NT2/D1 (cell line): Measurements from ENCODE around the gene LETM1.

Experiments used
- DNase-seq: peaks from one replicate; pipeline ENCODE4 v3.0.0-alpha.2; 2011; ENCODE audit warnings: low read depth, low spot score
- H3K27me3 ChIP-seq: 2 replicates; pipeline ENCODE4 v1.6.0; 2011; ENCODE audit warnings: mild to moderate bottlenecking; ENCODE audit not compliant: insufficient read length, insufficient read depth
- H3K36me3 ChIP-seq: 2 replicates; pipeline ENCODE4 v1.6.1; 2011; ENCODE audit warnings: mild to moderate bottlenecking, low read length, mixed read lengths; ENCODE audit not compliant: insufficient read depth, insufficient read length
- H3K4me1 ChIP-seq: 2 replicates; pipeline ENCODE4 v1.5.1; 2011; ENCODE audit not compliant: insufficient read depth, insufficient read length
- H3K4me3 ChIP-seq: 2 replicates; pipeline ENCODE4 v1.5.1; 2011; ENCODE audit warnings: low read depth; ENCODE audit not compliant: insufficient read length
- H3K9ac ChIP-seq: 2 replicates; pipeline ENCODE4 v1.6.0; 2011; ENCODE audit warnings: low read depth; ENCODE audit not compliant: insufficient read length
- H3K9me3 ChIP-seq: 2 replicates; pipeline ENCODE4 v1.5.1; 2011; ENCODE audit warnings: mild to moderate bottlenecking, low read length; ENCODE audit not compliant: insufficient read depth
- SUZ12 ChIP-seq: IDR thresholded peaks from 2 replicates; pipeline ENCODE4 v1.6.1; 2011; ENCODE audit not compliant: insufficient read length, insufficient read depth; ENCODE audit errors: extremely low read depth
- YY1 ChIP-seq: IDR thresholded peaks from 2 replicates; pipeline ENCODE4 v1.6.1; 2011; ENCODE audit not compliant: insufficient read length, insufficient read depth
- ZNF274 ChIP-seq: IDR thresholded peaks from 2 replicates; pipeline ENCODE4 v1.6.1; 2011; ENCODE audit warnings: mild to moderate bottlenecking, low read depth, low read length

LETM1 gene

DNA sequence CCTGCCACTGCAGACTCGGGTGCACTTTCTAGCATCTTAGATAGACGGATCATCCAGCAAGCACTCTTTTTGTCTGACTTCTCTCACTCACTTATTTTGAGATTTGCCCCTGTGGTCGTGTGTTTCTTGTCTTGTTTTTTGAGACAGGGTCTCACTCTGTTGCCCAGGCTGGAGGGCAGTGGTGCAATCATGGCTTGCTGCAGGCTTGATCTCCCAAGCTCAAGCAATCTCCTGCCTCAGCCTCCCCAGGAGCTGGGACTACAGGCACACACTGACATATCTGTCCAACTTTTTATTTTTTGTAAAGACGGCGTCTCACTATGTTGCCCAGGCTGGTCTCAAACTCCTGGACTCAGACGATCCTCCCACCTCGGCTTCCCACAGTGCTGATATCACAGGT, 36.1 kb downstream of the LETM1 start:
- no peaks in the 10 kb centered on the region for H3K9me3 ChIP-seq
- H3K27me3 ChIP-seq: no peaks in the 10 kb centered on the region
- no peaks in the 10 kb centered on the region for H3K4me1 ChIP-seq
- no peak for DNase-seq
- H3K4me3 ChIP-seq: no peak overlapping the region
- no peak for TF ChIP-seq ZNF274
- no peak for TF ChIP-seq SUZ12
- no peak for TF ChIP-seq YY1
- H3K9ac ChIP-seq: no peak overlapping the region
- peaks cover 88% of the 10 kb centered on the region for H3K36me3 ChIP-seq

DNA sequence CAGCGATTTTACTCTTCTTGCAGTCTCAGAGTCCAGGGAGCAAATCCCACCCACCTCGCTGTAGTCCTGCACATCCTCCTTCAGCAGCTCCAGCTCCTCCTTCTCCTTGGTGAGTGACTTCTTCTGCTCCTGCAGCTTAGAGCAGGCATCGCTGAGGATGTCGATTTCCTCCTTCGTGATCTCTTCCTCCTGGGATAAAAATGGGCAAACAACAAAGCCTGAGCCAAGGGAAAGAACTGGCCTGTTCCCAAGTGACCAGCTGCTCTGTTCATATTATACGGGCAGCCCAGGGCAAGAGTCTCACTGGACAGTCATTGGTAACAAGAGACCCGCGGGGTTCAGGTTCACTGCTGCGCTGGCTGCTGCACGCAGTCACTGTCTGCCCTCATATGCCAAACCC, 36.7 kb downstream of the LETM1 start:
- no peaks in the 10 kb centered on the region for H3K27me3 ChIP-seq
- H3K4me3 ChIP-seq: no peak overlapping the region
- H3K4me1 ChIP-seq: no peaks in the 10 kb centered on the region
- no peak overlapping the region for H3K9ac ChIP-seq
- no peaks in the 10 kb centered on the region for H3K9me3 ChIP-seq
- no peak for DNase-seq
- TF ChIP-seq SUZ12 (no peak), ZNF274 (no peak), YY1 (no peak)
- H3K36me3 ChIP-seq: peaks cover 88% of the 10 kb centered on the region

DNA sequence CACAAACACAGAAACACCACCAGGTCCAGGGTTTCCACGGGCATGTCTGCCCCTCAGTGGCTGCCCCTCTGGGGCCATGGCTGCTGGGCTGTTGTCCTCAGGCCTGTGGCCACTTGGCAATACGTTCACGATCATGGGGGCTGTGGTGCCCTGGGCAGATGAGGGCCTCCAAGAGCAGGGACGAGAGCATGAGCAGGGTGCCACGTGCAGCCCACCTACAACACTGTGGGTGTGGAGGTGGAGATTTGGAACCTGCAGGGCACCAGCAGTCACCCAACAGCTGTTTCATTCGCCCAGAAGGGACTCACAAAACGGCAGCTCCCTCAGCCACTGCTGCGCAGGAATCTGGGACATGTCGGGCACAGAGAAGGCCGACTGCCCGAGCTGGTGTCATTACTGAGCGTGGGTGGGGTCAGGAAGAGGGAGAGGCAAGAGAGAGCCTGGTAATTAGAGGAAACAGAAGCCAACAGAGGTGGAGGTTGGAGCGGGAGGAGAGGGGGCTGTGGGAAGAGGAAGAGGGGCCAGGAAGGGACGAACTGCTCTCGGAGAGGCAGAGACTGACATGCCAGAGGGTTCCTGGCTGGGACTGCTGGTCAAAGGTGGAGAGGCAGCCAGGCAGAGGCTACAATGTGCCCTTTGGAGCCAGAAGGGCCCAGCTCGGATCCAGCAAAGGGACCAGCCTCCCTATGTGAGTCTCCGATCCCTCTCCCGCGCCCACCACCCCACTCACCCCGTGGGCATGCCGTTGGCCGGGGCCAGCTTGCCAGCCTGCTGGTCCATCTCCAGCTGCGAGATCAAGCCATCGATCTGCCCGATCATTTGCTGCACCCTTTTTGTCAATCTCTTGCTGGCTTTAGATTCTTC, 39.7 kb downstream of the LETM1 start:
- H3K4me3 ChIP-seq: no peak overlapping the region
- no peak overlapping the region for H3K9ac ChIP-seq
- H3K27me3 ChIP-seq: no peaks in the 10 kb centered on the region
- DNase-seq: no peak
- no peaks in the 10 kb centered on the region for H3K9me3 ChIP-seq
- peaks cover 5% of the 10 kb centered on the region for H3K4me1 ChIP-seq
- peaks cover 83% of the 10 kb centered on the region for H3K36me3 ChIP-seq
- TF ChIP-seq ZNF274: no peak
- no peak for TF ChIP-seq SUZ12
- no peak for TF ChIP-seq YY1

DNA sequence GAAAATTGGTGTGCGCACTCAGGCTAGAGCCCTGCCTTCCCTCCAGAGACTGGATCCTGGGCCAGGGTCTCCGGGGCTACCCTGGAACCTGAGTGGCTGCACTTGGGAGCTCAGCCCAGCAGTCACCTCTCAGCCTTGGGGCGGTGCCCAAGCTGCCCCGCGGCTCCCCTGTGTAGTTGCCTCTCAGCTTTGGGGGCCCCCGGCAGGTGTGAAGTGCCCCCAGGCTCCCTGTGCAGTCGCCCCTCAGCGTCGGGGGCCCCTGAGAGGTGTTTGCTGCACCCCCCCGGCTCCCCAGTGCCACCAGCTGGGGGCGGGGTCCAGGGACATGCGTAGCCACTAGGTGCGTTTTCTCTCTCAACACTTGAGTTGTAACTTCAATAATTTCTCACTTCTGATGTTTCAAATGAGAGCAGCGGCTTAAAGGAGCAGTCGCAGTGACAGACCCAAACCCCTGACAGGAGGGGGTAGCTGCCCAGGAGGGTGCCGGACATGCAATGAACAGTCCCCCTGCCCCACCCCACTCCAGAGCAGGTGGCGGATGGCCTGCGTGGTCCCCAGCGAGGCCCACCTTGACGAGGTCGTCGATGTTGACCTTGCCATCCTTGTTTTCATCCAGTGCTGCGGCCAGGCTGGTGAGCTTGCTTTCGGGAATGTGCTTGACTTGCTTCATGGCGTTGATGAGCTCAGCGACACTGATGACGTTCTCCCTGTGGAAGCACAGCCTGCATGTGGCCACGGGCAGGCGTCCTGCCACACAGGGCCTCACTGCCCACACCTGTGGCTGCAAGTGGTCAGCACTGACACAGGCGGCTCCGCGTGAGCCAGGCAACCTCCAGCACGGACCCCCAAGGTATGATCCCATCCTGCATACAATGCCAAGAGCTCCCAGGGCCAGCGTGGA, 40.6 kb downstream of the LETM1 start:
- H3K27me3 ChIP-seq: no peaks in the 10 kb centered on the region

DNA sequence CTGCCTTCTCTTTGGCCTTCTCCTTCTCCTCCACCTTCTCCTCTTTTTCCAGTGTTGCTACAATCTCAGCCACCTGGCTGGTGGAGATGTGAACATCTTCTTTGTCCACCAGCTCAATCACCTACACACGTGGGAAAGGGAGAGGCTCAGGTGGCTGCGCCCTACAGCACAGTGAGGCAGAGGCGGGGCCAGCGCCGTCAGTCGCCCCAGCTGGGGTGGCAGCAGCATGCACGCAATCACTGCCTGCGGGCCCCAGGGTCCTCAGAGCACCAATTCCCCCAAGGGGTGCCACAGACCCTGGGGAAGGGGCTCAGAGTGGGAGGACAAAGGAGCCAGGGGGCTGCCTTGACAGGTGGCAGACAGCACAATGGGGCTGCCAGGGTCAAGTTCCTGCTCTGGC, 41.5 kb downstream of the LETM1 start:
- Histone ChIP-seq H3K4me1 (peaks cover 12% of the 10 kb centered on the region), H3K4me3 (no peak overlapping the region), H3K27me3 (no peaks in the 10 kb centered on the region), H3K36me3 (peaks cover 83% of the 10 kb centered on the region), H3K9ac (no peak overlapping the region), H3K9me3 (no peaks in the 10 kb centered on the region)
- no peak for DNase-seq
- TF ChIP-seq SUZ12 (no peak), ZNF274 (no peak), YY1 (no peak)

More for the DNA sequence above, 40.6 kb downstream of the LETM1 start:
- no peak overlapping the region for H3K4me3 ChIP-seq
- no peak for DNase-seq
- H3K36me3 ChIP-seq: peaks cover 90% of the 10 kb centered on the region
- H3K9me3 ChIP-seq: no peaks in the 10 kb centered on the region
- TF ChIP-seq SUZ12 (no peak), YY1 (no peak), ZNF274 (no peak)
- no peak overlapping the region for H3K9ac ChIP-seq
- H3K4me1 ChIP-seq: peaks cover 9% of the 10 kb centered on the region

DNA sequence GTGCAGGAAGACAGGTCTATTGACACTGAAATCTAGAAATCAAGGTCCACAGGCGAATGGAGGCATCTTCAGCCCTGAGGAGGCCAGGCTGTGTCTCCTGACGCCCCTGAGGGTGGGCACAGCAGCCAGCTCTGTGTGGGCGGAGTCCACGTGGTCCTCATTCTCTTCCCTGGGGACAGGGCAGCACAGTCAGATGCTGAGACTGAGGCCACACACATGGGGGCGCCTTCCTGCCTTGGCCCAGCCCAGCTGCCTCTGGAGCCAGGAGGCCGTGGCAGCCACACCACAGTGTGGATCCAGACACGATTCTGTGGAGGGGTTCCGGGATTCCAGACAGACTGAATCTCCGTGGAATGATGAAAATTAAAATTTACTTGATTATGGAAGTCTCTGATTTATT, 42.0 kb downstream of the LETM1 start:
- Histone ChIP-seq H3K36me3 (peaks cover 83% of the 10 kb centered on the region), H3K9ac (no peak overlapping the region), H3K4me3 (no peak overlapping the region), H3K4me1 (peaks cover 14% of the 10 kb centered on the region), H3K27me3 (no peaks in the 10 kb centered on the region), H3K9me3 (no peaks in the 10 kb centered on the region)
- DNase-seq: no peak
- TF ChIP-seq YY1 (no peak), ZNF274 (no peak), SUZ12 (no peak)

DNA sequence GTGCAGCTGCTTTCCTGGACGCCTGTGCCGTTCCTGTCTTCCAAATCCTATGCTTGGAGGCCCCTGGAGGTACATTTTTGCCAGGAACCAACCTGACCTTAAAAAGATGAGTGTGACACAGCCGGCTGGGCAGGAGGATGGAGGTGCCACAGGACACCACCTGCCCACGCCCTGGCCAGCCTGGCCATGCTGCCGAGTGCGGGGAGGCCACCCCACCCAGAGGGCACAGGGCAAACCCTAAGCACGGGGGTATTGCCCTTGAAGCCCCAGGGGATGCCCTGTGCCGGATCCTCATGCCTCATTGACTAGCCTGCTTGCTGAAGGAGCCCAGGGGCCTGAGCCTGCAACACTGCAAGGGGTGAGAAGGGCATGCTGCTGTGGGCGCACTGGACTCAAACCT, 42.7 kb downstream of the LETM1 start:
- Histone ChIP-seq H3K36me3 (peaks cover 83% of the 10 kb centered on the region), H3K9ac (no peak overlapping the region), H3K9me3 (no peaks in the 10 kb centered on the region), H3K4me3 (no peak overlapping the region), H3K4me1 (peaks cover 14% of the 10 kb centered on the region), H3K27me3 (no peaks in the 10 kb centered on the region)
- no peak for DNase-seq
- no peak for TF ChIP-seq ZNF274
- no peak for TF ChIP-seq YY1
- TF ChIP-seq SUZ12: no peak
